ENCODE results near the gene MRPL48.
A peak's percentile ranks its signal among the peaks of the same experiment; 100 is the strongest.

MRPL48 gene

GRCh38 chr11:73830261-73830660 is 42.6 kb downstream of the MRPL48 start:
- no peak for DNase-seq
- intact Hi-C loops (cut with DNase I) = no loop called here

GRCh38 chr11:73833067-73833466 is 45.4 kb downstream of the MRPL48 start:
- DNase-seq = no peak
- intact Hi-C loops (cut with DNase I) = no loop called here

GRCh38 chr11:73838443-73839122 is 50.9 kb downstream of the MRPL48 start:
- DNase-seq = peak in 2 of 10 donors; percentile 4 to 14
- intact Hi-C loops (cut with DNase I) = no loop called here

GRCh38 chr11:73839123-73839457 is 51.4 kb downstream of the MRPL48 start:
- intact Hi-C loops (cut with DNase I) = no loop called here
- DNase-seq = no peak

GRCh38 chr11:73851046-73851764 is 63.5 kb downstream of the MRPL48 start:
- intact Hi-C loops (cut with DNase I) = no loop called here

GRCh38 chr11:73852049-73852448 is 64.4 kb downstream of the MRPL48 start:
- intact Hi-C loops (cut with DNase I) = no loop called here
- DNase-seq = no peak

More at GRCh38 chr11:73851046-73851764, 63.5 kb downstream of the MRPL48 start:
- DNase-seq = no peak

GRCh38 chr11:73854680-73855079 is 67.0 kb downstream of the MRPL48 start:
- DNase-seq = no peak
- intact Hi-C loops (cut with DNase I) = no loop called here

GRCh38 chr11:73856031-73856567 is 68.4 kb downstream of the MRPL48 start:
- DNase-seq = peak in 5 of 10 donors; percentile 12 to 81 (median 24)
- intact Hi-C loops (cut with DNase I) = no loop called here

GRCh38 chr11:73859671-73860070 is 72.0 kb downstream of the MRPL48 start:
- DNase-seq = no peak
- intact Hi-C loops (cut with DNase I) = no loop called here

- DNase-seq = no peak
- intact Hi-C loops (cut with DNase I) = no loop called here
Measured at GRCh38 chr11:73860202-73860601, 72.5 kb downstream of the MRPL48 start.

- DNase-seq = no peak
- intact Hi-C loops (cut with DNase I) = no loop called here
Measured at GRCh38 chr11:73862986-73863385, 75.3 kb downstream of the MRPL48 start.

GRCh38 chr11:73866095-73866579 is 78.5 kb downstream of the MRPL48 start:
- intact Hi-C loops (cut with DNase I) = no loop called here

GRCh38 chr11:73866586-73866996 is 78.9 kb downstream of the MRPL48 start:
- no peak for DNase-seq
- intact Hi-C loops (cut with DNase I) = no loop called here

More at GRCh38 chr11:73866095-73866579, 78.5 kb downstream of the MRPL48 start:
- DNase-seq = no peak

- no peak for DNase-seq
- intact Hi-C loops (cut with DNase I) = no loop called here
Measured at GRCh38 chr11:73869332-73869949, 81.8 kb downstream of the MRPL48 start.

GRCh38 chr11:73870261-73870660 is 82.6 kb downstream of the MRPL48 start:
- intact Hi-C loops (cut with DNase I) = no loop called here

GRCh38 chr11:73872749-73873357 is 85.2 kb downstream of the MRPL48 start:
- intact Hi-C loops (cut with DNase I) = no loop called here
- no peak for DNase-seq

More at GRCh38 chr11:73870261-73870660, 82.6 kb downstream of the MRPL48 start:
- DNase-seq = no peak

GRCh38 chr11:73875380-73875779 is 87.7 kb downstream of the MRPL48 start:
- DNase-seq = no peak
- intact Hi-C loops (cut with DNase I) = loop anchor here (5.0 kb wide), 1 partner anchor 113 kb away; the partner anchor contains the start of gene RAB6A

- intact Hi-C loops (cut with DNase I) = loop anchor here (1.0 to 5.0 kb wide), 2 partner anchors 88 to 114 kb away; partner anchors contain the start of gene RAB6A
- no peak for DNase-seq
Measured at GRCh38 chr11:73875840-73876239, 88.2 kb downstream of the MRPL48 start.

GRCh38 chr11:73876424-73877310 is 89.0 kb downstream of the MRPL48 start, which contains the start of the genes COA4 and PAAF1:
Gene COA4 (minus strand): TSS chr11:73876846. CDS start chr11:73873378, 3,468 bp downstream.
Gene PAAF1 (plus strand): TSS chr11:73876999. CDS start chr11:73877022, 23 bp downstream.
- intact Hi-C loops (cut with DNase I) = loop anchor here (1.0 to 5.0 kb wide), 2 partner anchors 88 to 114 kb away; partner anchors contain the start of gene RAB6A
- DNase-seq = peak; percentile 89 to 99 (median 95)
